GM06990 (cell line): ENCODE data around the gene ZNF831.

Experiments used
- DNase-seq: peaks from one replicate; pipeline ENCODE4 v3.0.0-alpha.2; 2011; ENCODE audit not compliant: insufficient read length; ENCODE audit errors: extremely low read depth
- H3K27me3 ChIP-seq: replicated peaks from 2 replicates; pipeline ENCODE4 v1.6.0; 2011; ENCODE audit warnings: low read length; ENCODE audit not compliant: control insufficient read depth, insufficient read depth
- H3K36me3 ChIP-seq: 2 replicates; pipeline ENCODE4 v1.5.1; 2011; ENCODE audit warnings: low read length; ENCODE audit not compliant: control insufficient read depth, insufficient read depth
- H3K4me3 ChIP-seq: replicated peaks from 2 replicates; pipeline ENCODE4 v1.5.1; 2011; ENCODE audit warnings: low read depth, mild to moderate bottlenecking, control low read depth, low read length
- TF ChIP-seq, protein P1 (sequence below): IDR thresholded peaks from 2 replicates; pipeline ENCODE4 v1.5.1; 2011; ENCODE audit warnings: low read length, control low read depth, mild to moderate bottlenecking, inconsistent platforms; ENCODE audit not compliant: insufficient read depth, poor library complexity, severe bottlenecking

The ZNF831 gene

DNA sequence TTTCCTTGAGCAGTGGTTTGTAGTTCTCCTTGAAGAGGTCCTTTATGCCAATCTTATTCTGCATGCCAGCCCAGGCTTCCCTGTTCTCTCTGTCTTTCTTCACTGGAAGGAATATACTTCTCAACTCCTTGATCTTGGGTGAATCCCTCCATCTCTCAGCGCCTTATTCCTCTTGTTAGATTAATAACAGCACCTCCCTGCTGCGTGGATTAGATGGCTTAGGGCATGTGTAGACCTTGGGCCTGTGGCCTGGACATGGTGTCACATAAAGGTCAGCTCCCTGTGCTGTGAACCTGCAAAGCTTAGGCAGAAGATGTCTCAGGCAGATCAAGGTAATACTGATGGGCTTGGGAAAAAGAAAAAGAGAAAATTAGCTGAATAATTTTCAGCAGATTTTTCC lies 18.3 kb downstream of the ZNF831 start:
- H3K36me3 ChIP-seq, result no peaks in the 10 kb centered on the region
- H3K27me3 ChIP-seq, result peaks cover under 1% of the 10 kb centered on the region
- H3K4me3 ChIP-seq, result no peak overlapping the region
- TF ChIP-seq, protein P1, sequence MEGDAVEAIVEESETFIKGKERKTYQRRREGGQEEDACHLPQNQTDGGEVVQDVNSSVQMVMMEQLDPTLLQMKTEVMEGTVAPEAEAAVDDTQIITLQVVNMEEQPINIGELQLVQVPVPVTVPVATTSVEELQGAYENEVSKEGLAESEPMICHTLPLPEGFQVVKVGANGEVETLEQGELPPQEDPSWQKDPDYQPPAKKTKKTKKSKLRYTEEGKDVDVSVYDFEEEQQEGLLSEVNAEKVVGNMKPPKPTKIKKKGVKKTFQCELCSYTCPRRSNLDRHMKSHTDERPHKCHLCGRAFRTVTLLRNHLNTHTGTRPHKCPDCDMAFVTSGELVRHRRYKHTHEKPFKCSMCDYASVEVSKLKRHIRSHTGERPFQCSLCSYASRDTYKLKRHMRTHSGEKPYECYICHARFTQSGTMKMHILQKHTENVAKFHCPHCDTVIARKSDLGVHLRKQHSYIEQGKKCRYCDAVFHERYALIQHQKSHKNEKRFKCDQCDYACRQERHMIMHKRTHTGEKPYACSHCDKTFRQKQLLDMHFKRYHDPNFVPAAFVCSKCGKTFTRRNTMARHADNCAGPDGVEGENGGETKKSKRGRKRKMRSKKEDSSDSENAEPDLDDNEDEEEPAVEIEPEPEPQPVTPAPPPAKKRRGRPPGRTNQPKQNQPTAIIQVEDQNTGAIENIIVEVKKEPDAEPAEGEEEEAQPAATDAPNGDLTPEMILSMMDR, result no peak
- DNase-seq, result no peak

DNA sequence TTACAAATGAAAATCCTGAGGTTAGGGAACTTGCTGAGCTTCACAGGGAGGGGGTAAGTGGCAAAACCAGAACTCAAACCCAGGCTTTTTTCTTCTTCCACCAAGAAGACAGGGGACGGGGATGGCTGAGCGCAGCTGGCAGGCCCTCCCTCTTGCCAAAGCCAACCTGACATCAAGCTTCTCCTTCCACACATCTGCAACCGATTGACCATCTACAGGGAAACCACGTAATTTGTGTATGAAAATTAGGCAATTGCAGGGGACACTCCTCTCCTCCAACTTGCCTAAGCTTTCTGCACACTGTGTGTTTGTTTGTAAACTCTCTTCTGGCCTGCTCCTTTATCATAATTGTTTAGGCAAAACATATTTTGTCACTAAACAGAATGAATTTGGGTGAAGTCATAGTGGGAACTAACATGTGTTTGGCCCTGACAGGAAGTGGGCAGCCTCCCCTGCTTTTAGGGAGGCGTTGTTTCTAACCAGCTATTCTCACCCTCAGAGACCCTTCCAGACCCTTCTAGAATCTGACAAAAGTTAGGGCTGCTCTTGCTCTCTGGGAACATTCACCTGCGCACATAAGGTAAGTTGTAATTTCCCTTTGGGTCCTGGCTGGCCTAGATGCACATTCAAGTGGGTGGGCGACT lies 18.9 kb downstream of the ZNF831 start:
- Histone ChIP-seq H3K36me3 (no peaks in the 10 kb centered on the region), H3K4me3 (no peak overlapping the region), H3K27me3 (peaks cover 1% of the 10 kb centered on the region)
- DNase-seq, result no peak
- TF ChIP-seq, protein P1, result no peak

DNA sequence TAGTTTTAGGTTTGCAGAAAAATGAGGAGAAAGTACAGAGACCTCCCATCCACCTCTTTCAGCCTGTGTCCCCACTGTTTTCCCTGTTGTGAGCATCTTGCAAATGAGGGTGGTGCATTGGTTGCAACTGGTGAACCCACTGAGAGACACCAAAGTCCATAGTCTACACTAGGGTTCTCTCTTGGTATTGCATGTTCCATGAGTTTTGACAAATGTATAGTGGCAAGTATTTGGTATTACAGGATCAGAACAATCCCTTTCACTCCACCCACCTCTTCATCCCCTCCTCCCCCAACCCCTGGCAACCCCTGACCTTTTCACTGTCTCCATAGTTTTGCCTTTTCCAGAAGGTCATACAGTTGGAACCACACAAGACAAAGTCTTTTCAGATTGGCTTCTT lies 20.1 kb downstream of the ZNF831 start:
- no peaks in the 10 kb centered on the region for H3K36me3 ChIP-seq
- no peak overlapping the region for H3K4me3 ChIP-seq
- TF ChIP-seq, protein P1, result no peak
- no peak for DNase-seq
- H3K27me3 ChIP-seq, result peaks cover 1% of the 10 kb centered on the region

DNA sequence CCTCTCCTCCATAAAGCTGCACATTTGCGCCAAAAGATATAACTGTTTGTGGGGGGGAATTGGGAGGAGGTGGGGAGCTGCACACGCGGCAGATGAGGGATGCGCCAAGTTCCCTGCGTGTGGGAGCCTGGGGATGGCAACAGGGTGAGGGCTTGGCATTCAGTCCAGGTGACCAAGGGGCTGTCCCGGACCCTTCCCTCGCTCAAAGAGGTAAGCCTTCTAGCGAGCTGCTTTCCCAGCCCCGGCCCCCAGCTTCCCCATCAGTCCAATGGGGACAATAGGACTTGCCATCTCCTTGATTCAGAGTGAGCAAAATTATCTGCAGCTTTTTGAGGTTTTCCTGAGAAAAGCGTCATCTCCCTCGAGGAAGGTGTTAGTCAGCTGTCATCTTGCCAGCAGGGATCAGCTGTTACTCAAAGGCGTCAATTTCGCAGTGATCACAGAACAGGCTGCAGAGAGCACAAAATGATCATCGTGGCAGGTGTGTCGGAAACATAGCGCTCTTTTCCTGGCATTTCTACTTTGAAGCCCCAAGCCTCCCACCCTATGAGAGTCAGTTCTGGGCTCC lies 21.3 kb downstream of the ZNF831 start:
- no peaks in the 10 kb centered on the region for H3K36me3 ChIP-seq
- DNase-seq, result no peak
- H3K4me3 ChIP-seq, result no peak overlapping the region
- H3K27me3 ChIP-seq, result peaks cover 1% of the 10 kb centered on the region
- TF ChIP-seq, protein P1, result no peak

DNA sequence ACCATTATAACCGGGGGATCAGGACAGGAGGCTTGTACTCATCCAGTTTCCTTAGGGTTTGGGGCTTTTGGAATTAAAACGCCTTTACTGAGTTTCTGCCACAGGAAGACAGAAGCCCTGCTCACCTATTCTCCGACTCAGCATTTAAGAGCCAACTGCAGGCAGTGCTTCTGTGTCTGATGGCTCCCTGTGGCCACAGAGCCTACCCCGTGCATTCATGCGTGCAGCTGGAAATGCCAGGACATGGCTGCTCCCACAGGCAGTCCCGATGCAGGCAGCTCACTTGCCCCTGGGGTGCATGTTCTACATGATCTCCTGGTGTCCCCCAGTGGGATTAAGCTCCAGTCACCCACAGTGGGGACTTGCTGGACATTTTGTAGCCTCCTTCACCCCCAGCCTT lies 22.2 kb downstream of the ZNF831 start:
- TF ChIP-seq, protein P1, result no peak
- H3K4me3 ChIP-seq, result no peak overlapping the region
- H3K36me3 ChIP-seq, result no peaks in the 10 kb centered on the region
- no peak for DNase-seq
- H3K27me3 ChIP-seq, result peaks cover 1% of the 10 kb centered on the region
